Neuronal stem cell (in vitro differentiated cells): ENCODE results near the gene SOX8.
A peak's percentile ranks its signal among the peaks of the same experiment; 100 is the strongest.

Experiments used
- DNase-seq: peaks from one replicate; pipeline ENCODE4 v3.0.0-alpha.2; 2013; ENCODE audit warnings: low spot score
- H2AFZ ChIP-seq: one replicate; pipeline ENCODE4 v1.6.1; 2013; ENCODE audit warnings: mild to moderate bottlenecking, low read length, inconsistent platforms
- H2AK5ac ChIP-seq: 2 replicates; pipeline ENCODE4 v1.6.1; 2013; ENCODE audit warnings: low read depth, mild to moderate bottlenecking, inconsistent platforms, low read length, moderate library complexity, mixed read lengths
- H2BK120ac ChIP-seq: 2 replicates; pipeline ENCODE4 v1.6.1; 2013; ENCODE audit warnings: low read depth, mild to moderate bottlenecking, inconsistent platforms, low read length, moderate library complexity, mixed read lengths
- H2BK12ac ChIP-seq: one replicate; pipeline ENCODE4 v1.6.1; 2013; ENCODE audit warnings: low read length, inconsistent platforms
- H2BK15ac ChIP-seq: 2 replicates; pipeline ENCODE4 v1.6.1; 2013; ENCODE audit warnings: mild to moderate bottlenecking, low read length, inconsistent platforms, mixed read lengths
- H2BK5ac ChIP-seq: one replicate; pipeline ENCODE4 v1.6.1; 2013; ENCODE audit warnings: inconsistent platforms, mild to moderate bottlenecking, low read length, moderate library complexity
- H3K14ac ChIP-seq: one replicate; pipeline ENCODE4 v1.6.1; 2013; ENCODE audit warnings: low read length, inconsistent platforms
- H3K18ac ChIP-seq: 2 replicates; pipeline ENCODE4 v1.6.1; 2013; ENCODE audit warnings: low read length, inconsistent platforms
- H3K23ac ChIP-seq: 2 replicates; pipeline ENCODE4 v1.6.1; 2013; ENCODE audit warnings: low read depth, mild to moderate bottlenecking, mixed read lengths, low read length, inconsistent platforms; ENCODE audit not compliant: poor library complexity
- H3K27ac ChIP-seq: replicated peaks from 3 replicates; pipeline ENCODE4 v1.5.1; 2013; ENCODE audit warnings: low read length, inconsistent platforms
- H3K27me3 ChIP-seq, 3 experiments: 2 replicates each; pipeline ENCODE4 v1.6.1; 2013; ENCODE audit warnings: low read length in 3 of 3, mild to moderate bottlenecking in 2 of 3, inconsistent platforms in 1 of 3, low read depth in 1 of 3, mixed read lengths in 1 of 3, moderate library complexity in 1 of 3; ENCODE audit not compliant: control insufficient read depth in 3 of 3, insufficient read depth in 3 of 3
- H3K36me3 ChIP-seq, 2 donors: replicated peaks in 1 of 2; 2 replicates each; pipeline ENCODE4 v1.6.1; 2013; ENCODE audit warnings: low read length in 2 of 2; ENCODE audit not compliant: control insufficient read depth in 2 of 2, insufficient read depth in 2 of 2
- H3K4ac ChIP-seq: 2 replicates; pipeline ENCODE4 v1.6.1; 2013; ENCODE audit warnings: inconsistent platforms, mild to moderate bottlenecking, low read length, moderate library complexity
- H3K4me1 ChIP-seq, 2 donors: 1 replicate in 1 of 2; 2 replicates in 1 of 2; pipeline ENCODE4 v1.6.1; 2013; ENCODE audit warnings: low read length in 2 of 2, low read depth in 1 of 2; ENCODE audit not compliant: control insufficient read depth in 2 of 2, insufficient read depth in 1 of 2
- H3K4me2 ChIP-seq: one replicate; pipeline ENCODE4 v1.6.1; 2013; ENCODE audit warnings: mild to moderate bottlenecking, low read length, inconsistent platforms; ENCODE audit not compliant: insufficient read depth, poor library complexity, severe bottlenecking
- H3K4me3 ChIP-seq, 2 donors: 2 replicates each; pipeline ENCODE4 v1.5.1; 2013; ENCODE audit warnings: low read length in 2 of 2, mild to moderate bottlenecking in 2 of 2, inconsistent platforms in 1 of 2, moderate library complexity in 1 of 2
- H3K79me1 ChIP-seq: one replicate; pipeline ENCODE4 v1.6.1; 2013; ENCODE audit warnings: low read depth, mild to moderate bottlenecking, inconsistent platforms, low read length, moderate library complexity
- H3K9ac ChIP-seq: one replicate; pipeline ENCODE4 v1.6.1; 2013; ENCODE audit warnings: mild to moderate bottlenecking, low read depth, low read length, inconsistent platforms; ENCODE audit not compliant: poor library complexity
- H3K9me3 ChIP-seq, 2 donors: replicated peaks in 1 of 2; 2 replicates each; pipeline versions ENCODE3 to v1.6.1; 2013; ENCODE audit warnings: low read length in 2 of 2, mild to moderate bottlenecking in 2 of 2, inconsistent platforms in 1 of 2, low read depth in 1 of 2, mixed read lengths in 1 of 2, moderate library complexity in 1 of 2; ENCODE audit not compliant: control insufficient read depth in 2 of 2, insufficient read depth in 1 of 2
- H4K8ac ChIP-seq: one replicate; pipeline ENCODE4 v1.6.1; 2013; ENCODE audit warnings: low read depth, mild to moderate bottlenecking, inconsistent platforms, low read length, moderate library complexity
- H4K91ac ChIP-seq: one replicate; pipeline ENCODE4 v1.6.1; 2013; ENCODE audit warnings: low read length, low read depth, mild to moderate bottlenecking, inconsistent platforms; ENCODE audit not compliant: poor library complexity
- WGBS, 2 donors: extraction: QIAGEN DNeasy Blood & Tissue Kit; methylation state at CpG; one replicate each; pipeline ENCODE4 v1.1.7; 2013; ENCODE audit warnings: missing lambda C conversion rate in 2 of 2, mixed read lengths in 1 of 2; ENCODE audit not compliant: insufficient read length in 2 of 2, insufficient replicate concordance in 1 of 2; ENCODE audit errors: extremely low coverage in 2 of 2; 5-methylcytosine and 5-hydroxymethylcytosine counted together

SOX8 gene

GRCh38 chr16:983044-984030 is 1.8 kb downstream of the SOX8 start:
- Histone ChIP-seq H2BK120ac (peak overlapping the region; percentile 61), H4K91ac (no peak overlapping the region), H2BK12ac (peak overlapping the region; percentile 90), H4K8ac (peak overlapping the region; percentile 65), H3K18ac (peak overlapping the region; percentile 99), H2AK5ac (peak overlapping the region; percentile 98), H3K79me1 (peaks cover 7% of the 10 kb centered on the region), H3K9me3 (no peaks in the 10 kb centered on the region), H3K36me3 (peaks cover 5 to 19% of the 10 kb centered on the region in 2 donors), H3K4me3 (peak overlapping the region in 1 of 2 donors; percentile 52), H3K27ac (no peak overlapping the region), H3K27me3 (peaks cover 10 to 40% (median 11%) of the 10 kb centered on the region in 3 experiments), H2AFZ (peak overlapping the region; percentile 86), H3K14ac (peak overlapping the region; percentile 71), H2BK5ac (peak overlapping the region; percentile 66), H3K9ac (peak overlapping the region; percentile 77), H3K23ac (peak overlapping the region; percentile 93), H3K4ac (peak overlapping the region; percentile 89), H3K4me2 (peak overlapping the region; percentile 57), H3K4me1 (peaks cover 18% of the 10 kb centered on the region in 2 donors), H2BK15ac (peak overlapping the region; percentile 89)
- DNase-seq, result no peak
- WGBS, 2 donors, result no CpG with 5 or more reads among the region's 59 CpGs

GRCh38 chr16:984121-984694 is 2.6 kb downstream of the SOX8 start:
- H3K4ac ChIP-seq, result no peak overlapping the region
- H2AFZ ChIP-seq, result no peak overlapping the region
- H3K27ac ChIP-seq, result no peak overlapping the region
- H3K4me1 ChIP-seq, result peaks cover 21 to 23% of the 10 kb centered on the region in 2 donors
- H4K91ac ChIP-seq, result no peak overlapping the region
- peak overlapping the region; percentile 1 for H4K8ac ChIP-seq
- H2BK5ac ChIP-seq, result peak overlapping the region; percentile 53
- peaks cover 5 to 19% of the 10 kb centered on the region in 2 donors for H3K36me3 ChIP-seq
- H3K14ac ChIP-seq, result no peak overlapping the region
- H3K9ac ChIP-seq, result peak overlapping the region; percentile 44
- H3K23ac ChIP-seq, result no peak overlapping the region
- H2BK120ac ChIP-seq, result peak overlapping the region; percentile 61
- no peak overlapping the region for H3K4me2 ChIP-seq
- no CpG with 5 or more reads among the region's 22 CpGs for WGBS, 2 donors
- peaks cover 10 to 32% (median 11%) of the 10 kb centered on the region in 3 experiments for H3K27me3 ChIP-seq
- H3K4me3 ChIP-seq, result no peak overlapping the region
- peaks cover 7% of the 10 kb centered on the region for H3K79me1 ChIP-seq
- H3K18ac ChIP-seq, result peak overlapping the region; percentile 99
- peak overlapping the region; percentile 98 for H2AK5ac ChIP-seq
- no peaks in the 10 kb centered on the region for H3K9me3 ChIP-seq
- H2BK15ac ChIP-seq, result peak overlapping the region; percentile 89
- H2BK12ac ChIP-seq, result no peak overlapping the region
- no peak for DNase-seq

- H3K27me3 ChIP-seq, result peaks cover 10 to 25% (median 11%) of the 10 kb centered on the region in 3 experiments
- H2BK12ac ChIP-seq, result no peak overlapping the region
- H4K8ac ChIP-seq, result peak overlapping the region; percentile 17
- no peak overlapping the region for H2AFZ ChIP-seq
- H3K4me2 ChIP-seq, result no peak overlapping the region
- H4K91ac ChIP-seq, result no peak overlapping the region
- H2AK5ac ChIP-seq, result peak overlapping the region; percentile 98
- no peak overlapping the region for H3K4me3 ChIP-seq
- H3K18ac ChIP-seq, result peak overlapping the region; percentile 76
- no peak overlapping the region for H2BK120ac ChIP-seq
- H2BK5ac ChIP-seq, result no peak overlapping the region
- H3K9ac ChIP-seq, result no peak overlapping the region
- H3K27ac ChIP-seq, result no peak overlapping the region
- H2BK15ac ChIP-seq, result peak overlapping the region; percentile 38
- no peaks in the 10 kb centered on the region for H3K9me3 ChIP-seq
- H3K14ac ChIP-seq, result peak overlapping the region; percentile 21
- peaks cover 7% of the 10 kb centered on the region for H3K79me1 ChIP-seq
- DNase-seq, result no peak
- H3K23ac ChIP-seq, result peak overlapping the region; percentile 43
- peaks cover 5 to 19% of the 10 kb centered on the region in 2 donors for H3K36me3 ChIP-seq
- peaks cover 19 to 31% of the 10 kb centered on the region in 2 donors for H3K4me1 ChIP-seq
- H3K4ac ChIP-seq, result no peak overlapping the region
- no CpG with 5 or more reads among the region's 78 CpGs for WGBS, 2 donors
These were observed 3.4 kb downstream of the SOX8 start for GRCh38 chr16:984736-985636.
